Lung (tissue), 12 donors: ENCODE data around the gene ITPRID1. TPM values are rescaled to one million over a fixed set of nuclear protein-coding genes. Genes with fewer than 3 reads are reported as not detected.

Experiments used
- ATAC-seq: fragments of 200-7000 bp; cut with Tn5 transposase; one replicate; pipeline ENCODE4 v1.9.1; 2020; ENCODE audit warnings: moderate number of reproducible peaks; ENCODE audit not compliant: insufficient read depth, low FRiP score
- DNase-seq, 3 donors: peaks; one replicate each; pipeline ENCODE4 v3.0.0-alpha.2; 2013 to 2017
- H3K27ac ChIP-seq, 2 donors: one replicate each; pipeline ENCODE4 v1.5.1; 2013; ENCODE audit warnings: mild to moderate bottlenecking in 2 of 2, moderate library complexity in 2 of 2, control low read depth in 1 of 2, inconsistent platforms in 1 of 2, low read depth in 1 of 2, low read length in 1 of 2
- H3K27me3 ChIP-seq, 3 donors: one replicate each; pipeline ENCODE4 v1.5.1; 2013; ENCODE audit warnings: low read length in 2 of 3; ENCODE audit not compliant: control insufficient read depth in 3 of 3, insufficient read depth in 3 of 3
- H3K36me3 ChIP-seq, 4 donors: one replicate each; pipeline ENCODE4 v1.5.1; 2013; ENCODE audit warnings: low read length in 4 of 4, mild to moderate bottlenecking in 1 of 4, moderate library complexity in 1 of 4; ENCODE audit not compliant: control insufficient read depth in 4 of 4, insufficient read depth in 4 of 4
- H3K4me1 ChIP-seq, 5 donors: one replicate each; pipeline ENCODE4 v1.5.1; 2013; ENCODE audit warnings: low read length in 5 of 5, mild to moderate bottlenecking in 2 of 5, moderate library complexity in 1 of 5; ENCODE audit not compliant: control insufficient read depth in 5 of 5, insufficient read depth in 5 of 5
- H3K4me3 ChIP-seq: one replicate; pipeline ENCODE4 v1.5.1; 2013; ENCODE audit warnings: mild to moderate bottlenecking, control low read depth, moderate library complexity
- H3K9ac ChIP-seq, 2 donors: one replicate each; pipeline ENCODE4 v1.5.1; 2013; ENCODE audit warnings: low read length in 2 of 2, control low read depth in 1 of 2; ENCODE audit not compliant: insufficient read depth in 1 of 2
- H3K9me3 ChIP-seq, 4 donors: one replicate each; pipeline ENCODE4 v1.5.1; 2013; ENCODE audit warnings: low read length in 3 of 4, mild to moderate bottlenecking in 1 of 4, moderate library complexity in 1 of 4; ENCODE audit not compliant: control insufficient read depth in 4 of 4, insufficient read depth in 3 of 4
- CTCF ChIP-seq: IDR thresholded peaks from 2 replicates; pipeline ENCODE4 v1.5.1; 2012; ENCODE audit warnings: mild to moderate bottlenecking; ENCODE audit errors: control extremely low read depth, extremely low read depth
- whole genome bisulfite sequencing, 2 donors: extraction: QIAGEN DNeasy Blood & Tissue Kit; methylation state at CpG; one replicate each; pipeline ENCODE4 v1.1.7; 2013; 5-methylcytosine and 5-hydroxymethylcytosine counted together
- polyA plus RNA-seq, 2 donors: library from polyadenylated mRNA; stranded (reverse); fragments of 200-250 nt; gene quantifications; one replicate each; pipeline ENCODE4 v1.2.1, GENCODE V29; 2013
- total RNA-seq, 2 donors: library from RNA; depleted of rRNA in 1 of 2; stranded (reverse); fragments of >200 nt in 1 of 2; gene quantifications; one replicate each; pipeline ENCODE4 v1.2.1, GENCODE V29; 2014 to 2021
- donor health status: control.
- donor health status: control.
- donor health status: Bipolar disorder and iron deficiency.
- donor health status: healthy.
- donor health status: DM: yes; HTN: yes; CAD: no.

Gene ITPRID1
- total and polyA plus RNA-seq, 4 donors = 0.03 to 2.4 (median 0.28) TPM

GRCh38 chr7:31705377-31705776 lies 191.5 kb downstream of the ITPRID1 start:
- TF ChIP-seq CTCF = no peak

GRCh38 chr7:31707089-31707488 lies 193.2 kb downstream of the ITPRID1 start:
- ATAC-seq (no peak), DNase-seq (no peak)
- no peaks in the 10 kb centered on the region for H3K4me1 ChIP-seq
- no peak overlapping the region for H3K9ac ChIP-seq
- no peak overlapping the region for H3K27ac ChIP-seq
- H3K9me3 ChIP-seq = peaks cover 0 to 3% (median 0%) of the 10 kb centered on the region in 4 donors
- no peak for TF ChIP-seq CTCF
- H3K4me3 ChIP-seq = no peak overlapping the region
- no peaks in the 10 kb centered on the region for H3K27me3 ChIP-seq
- no peaks in the 10 kb centered on the region for H3K36me3 ChIP-seq
- WGBS, 2 donors = 55 to 61% methylated on average over 5 of the region's 5 CpGs

More at GRCh38 chr7:31705377-31705776, 191.5 kb downstream of the ITPRID1 start:
- Histone ChIP-seq H3K36me3 (no peaks in the 10 kb centered on the region), H3K4me1 (no peaks in the 10 kb centered on the region), H3K27me3 (no peaks in the 10 kb centered on the region), H3K9ac (no peak overlapping the region), H3K27ac (no peak overlapping the region), H3K9me3 (peaks cover 0 to 3% (median 0%) of the 10 kb centered on the region in 4 donors), H3K4me3 (no peak overlapping the region)
- WGBS, 2 donors = 90 to 92% methylated on average over 3 of the region's 3 CpGs
- no peak for ATAC-seq
- DNase-seq = no peak

Other genes with a start within 250 kb of the ITPRID1 start
- gene NEUROD6, start 173.4 kb upstream of the ITPRID1 start, total RNA-seq = not detected
- gene NEUROD6, start 173.4 kb upstream of the ITPRID1 start, polyA plus RNA-seq = not detected
- gene PPP1R17, start 173.1 kb downstream of the ITPRID1 start, total RNA-seq = not detected
- under 1 TPM in 1 of 2 donors, not detected in 1; 0.63 TPM for gene PPP1R17, start 173.1 kb downstream of the ITPRID1 start, polyA plus RNA-seq